Karpas-422 (cell line): ENCODE measurements around the gene ITPRIP. TPM values are rescaled to one million over a fixed set of nuclear protein-coding genes. Genes with fewer than 3 reads are reported as not detected.

Experiments
- DNase-seq: peaks from one replicate; pipeline ENCODE4 v3.0.0-alpha.2; 2015
- H2AFZ ChIP-seq: fragments of 200-600 bp; sonication (generic); 2 replicates; pipeline ENCODE4 v1.6.1; 2014; ENCODE audit warnings: antibody characterized with exemption, low read length, mixed read lengths
- H3K27ac ChIP-seq: fragments of 200-600 bp; sonication (generic); 2 replicates; pipeline ENCODE4 v1.5.1; 2014; ENCODE audit warnings: mild to moderate bottlenecking, low read length, moderate library complexity
- H3K27me3 ChIP-seq: fragments of 200-600 bp; sonication (generic); 2 replicates; pipeline ENCODE4 v1.6.1; 2014; ENCODE audit warnings: low read length, mixed read lengths
- H3K36me3 ChIP-seq: fragments of 200-600 bp; sonication (generic); 2 replicates; pipeline ENCODE4 v1.6.1; 2014; ENCODE audit warnings: low read length, mixed read lengths; ENCODE audit not compliant: insufficient read depth
- H3K4me1 ChIP-seq: fragments of 200-600 bp; sonication (generic); 2 replicates; pipeline ENCODE4 v1.6.1; 2014; ENCODE audit warnings: mild to moderate bottlenecking, low read length, mixed read lengths
- H3K4me2 ChIP-seq: fragments of 200-600 bp; sonication (generic); 2 replicates; pipeline ENCODE4 v1.6.1; 2014; ENCODE audit warnings: low read length, low read depth, mild to moderate bottlenecking; ENCODE audit not compliant: poor library complexity, severe bottlenecking
- H3K4me3 ChIP-seq: fragments of 200-600 bp; sonication (generic); 2 replicates; pipeline ENCODE4 v1.5.1; 2014; ENCODE audit warnings: mild to moderate bottlenecking, antibody characterized with exemption, low read length, mixed read lengths
- H3K79me2 ChIP-seq: fragments of 200-600 bp; sonication (generic); 2 replicates; pipeline ENCODE4 v1.6.1; 2014; ENCODE audit warnings: mild to moderate bottlenecking, low read length, mixed read lengths
- H3K9ac ChIP-seq: fragments of 200-600 bp; sonication (generic); 2 replicates; pipeline ENCODE4 v1.6.0; 2014; ENCODE audit warnings: low read length
- H3K9me2 ChIP-seq: fragments of 200-600 bp; sonication (generic), shearing (Covaris generic); replicated peaks from 2 replicates; pipeline ENCODE4 v1.6.0; 2014; ENCODE audit warnings: mild to moderate bottlenecking, low read length, moderate library complexity; ENCODE audit not compliant: insufficient read depth
- H3K9me3 ChIP-seq: fragments of 300-700, 200-600 bp; sonication (generic); 2 replicates; pipeline ENCODE4 v1.6.1; 2014; ENCODE audit warnings: low read length, mixed read lengths
- H4K20me1 ChIP-seq: fragments of 200-600 bp; sonication (generic); 2 replicates; pipeline ENCODE4 v1.6.1; 2014; ENCODE audit warnings: mild to moderate bottlenecking, antibody characterized with exemption, low read length, low read depth; ENCODE audit not compliant: insufficient read depth
- total RNA-seq: library from RNA; depleted of rRNA; stranded (reverse); fragments of >200 nt; shearing (Covaris generic); gene quantifications from 2 replicates; pipeline ENCODE4 v1.2.3, GENCODE V29; 2014; ENCODE audit warnings: low replicate concordance

ITPRIP gene
- total RNA-seq, 1 experiment from 2014 or later = 4.5 TPM

- H3K4me2 ChIP-seq = no peak overlapping the region
These were observed 29.6 kb upstream of the ITPRIP start for GRCh38 chr10:104367904-104368303.

GRCh38 chr10:104359811-104360210, 21.5 kb upstream of the ITPRIP start:
- no peaks in the 10 kb centered on the region for H3K9me3 ChIP-seq
- no peaks in the 10 kb centered on the region for H3K4me1 ChIP-seq
- no peak overlapping the region for H3K9ac ChIP-seq
- no peaks in the 10 kb centered on the region for H3K36me3 ChIP-seq
- no peaks in the 10 kb centered on the region for H4K20me1 ChIP-seq
- H3K4me3 ChIP-seq = no peak overlapping the region
- H3K27me3 ChIP-seq = no peaks in the 10 kb centered on the region
- no peak overlapping the region for H2AFZ ChIP-seq
- no peak overlapping the region for H3K27ac ChIP-seq
- no peak for DNase-seq
- H3K4me2 ChIP-seq = no peak overlapping the region
- H3K79me2 ChIP-seq = no peaks in the 10 kb centered on the region
- H3K9me2 ChIP-seq = no peaks in the 10 kb centered on the region

More at GRCh38 chr10:104367904-104368303, 29.6 kb upstream of the ITPRIP start:
- Histone ChIP-seq H3K9me2 (no peaks in the 10 kb centered on the region), H3K27me3 (no peaks in the 10 kb centered on the region), H3K4me3 (no peak overlapping the region), H4K20me1 (no peaks in the 10 kb centered on the region), H3K9me3 (no peaks in the 10 kb centered on the region), H3K9ac (no peak overlapping the region), H3K79me2 (no peaks in the 10 kb centered on the region), H3K36me3 (no peaks in the 10 kb centered on the region), H2AFZ (no peak overlapping the region), H3K27ac (no peak overlapping the region), H3K4me1 (no peaks in the 10 kb centered on the region)
- no peak for DNase-seq

- H3K9me3 ChIP-seq = no peaks in the 10 kb centered on the region
- H3K9me2 ChIP-seq = no peaks in the 10 kb centered on the region
- no peaks in the 10 kb centered on the region for H3K27me3 ChIP-seq
- peak within 1 kb of the TSS; percentile 63 for H3K4me2 ChIP-seq
- H2AFZ ChIP-seq = peak within 1 kb of the TSS; percentile 61; the same call in 1 of the 2 replicates
- no peak within 1 kb of the TSS for H3K4me3 ChIP-seq
- no peaks in the 10 kb centered on the region for H4K20me1 ChIP-seq
- H3K4me1 ChIP-seq = peaks cover 26% of the 10 kb centered on the region
- H3K9ac ChIP-seq = no peak within 1 kb of the TSS
- no peaks in the 10 kb centered on the region for H3K36me3 ChIP-seq
- H3K27ac ChIP-seq = no peak within 1 kb of the TSS
- DNase-seq = peak; percentile 46
- H3K79me2 ChIP-seq = no peaks in the 10 kb centered on the region
These were observed 15.2 kb upstream of the ITPRIP start, which contains the start of gene CFAP58 for GRCh38 chr10:104353325-104354048. CFAP58 (plus strand) TSS chr10:104353833; CDS start chr10:104353898, 65 bp downstream.

GRCh38 chr10:104351919-104352318, 13.7 kb upstream of the ITPRIP start:
- Histone ChIP-seq H3K27ac (no peak overlapping the region), H3K4me1 (peaks cover 42% of the 10 kb centered on the region), H3K27me3 (no peaks in the 10 kb centered on the region), H3K4me3 (peak overlapping the region; percentile 44), H3K9me2 (no peaks in the 10 kb centered on the region), H3K36me3 (no peaks in the 10 kb centered on the region), H3K79me2 (no peaks in the 10 kb centered on the region), H3K9me3 (no peaks in the 10 kb centered on the region), H3K9ac (peak overlapping the region; percentile 43), H3K4me2 (peak overlapping the region; percentile 63), H4K20me1 (no peaks in the 10 kb centered on the region), H2AFZ (peak overlapping the region; percentile 61; the same call in 1 of the 2 replicates)
- no peak for DNase-seq

GRCh38 chr10:104351061-104351702, 12.9 kb upstream of the ITPRIP start:
- Histone ChIP-seq H3K4me1 (peaks cover 44% of the 10 kb centered on the region), H3K36me3 (no peaks in the 10 kb centered on the region), H3K4me2 (peak overlapping the region; percentile 63), H3K9me2 (no peaks in the 10 kb centered on the region), H3K9ac (no peak overlapping the region), H4K20me1 (no peaks in the 10 kb centered on the region), H3K4me3 (no peak overlapping the region), H3K9me3 (no peaks in the 10 kb centered on the region), H3K79me2 (no peaks in the 10 kb centered on the region), H3K27ac (no peak overlapping the region), H3K27me3 (no peaks in the 10 kb centered on the region), H2AFZ (no peak overlapping the region)
- peak; percentile 36 for DNase-seq

- peak; percentile 88 for DNase-seq
These were observed 11.9 kb upstream of the ITPRIP start for GRCh38 chr10:104350127-104350635.

GRCh38 chr10:104349623-104350126, 11.4 kb upstream of the ITPRIP start:
- Histone ChIP-seq H3K9ac (peak overlapping the region; percentile 35), H4K20me1 (no peaks in the 10 kb centered on the region), H3K27me3 (no peaks in the 10 kb centered on the region), H3K4me3 (peak overlapping the region; percentile 37), H3K36me3 (no peaks in the 10 kb centered on the region), H3K9me2 (no peaks in the 10 kb centered on the region), H3K9me3 (no peaks in the 10 kb centered on the region), H3K27ac (peak overlapping the region; percentile 84; the same call in 1 of the 2 replicates), H3K4me1 (peaks cover 44% of the 10 kb centered on the region), H3K79me2 (no peaks in the 10 kb centered on the region), H3K4me2 (peak overlapping the region; percentile 62), H2AFZ (peak overlapping the region; percentile 3; the same call in 1 of the 2 replicates)
- peak; percentile 80 for DNase-seq

More at GRCh38 chr10:104350127-104350635, 11.9 kb upstream of the ITPRIP start:
- Histone ChIP-seq H3K36me3 (no peaks in the 10 kb centered on the region), H3K27me3 (no peaks in the 10 kb centered on the region), H3K9me2 (no peaks in the 10 kb centered on the region), H3K27ac (peak overlapping the region; percentile 84; the same call in 1 of the 2 replicates), H3K4me2 (peak overlapping the region; percentile 62), H3K79me2 (no peaks in the 10 kb centered on the region), H3K9ac (peak overlapping the region; percentile 22), H3K4me3 (peak overlapping the region; percentile 37; the same call in 1 of the 2 replicates), H3K9me3 (no peaks in the 10 kb centered on the region), H2AFZ (no peak overlapping the region; the same call in 1 of the 2 replicates), H4K20me1 (no peaks in the 10 kb centered on the region), H3K4me1 (peaks cover 44% of the 10 kb centered on the region)

GRCh38 chr10:104348601-104349000, 10.3 kb upstream of the ITPRIP start:
- H3K9me2 ChIP-seq = no peaks in the 10 kb centered on the region
- no peak overlapping the region; the same call in 1 of the 2 replicates for H3K9ac ChIP-seq
- DNase-seq = no peak
- H3K79me2 ChIP-seq = no peaks in the 10 kb centered on the region
- H3K36me3 ChIP-seq = no peaks in the 10 kb centered on the region
- peaks cover 44% of the 10 kb centered on the region for H3K4me1 ChIP-seq
- peak overlapping the region; percentile 70 for H3K4me2 ChIP-seq
- peak overlapping the region; percentile 84 for H3K27ac ChIP-seq
- H3K27me3 ChIP-seq = no peaks in the 10 kb centered on the region
- H3K9me3 ChIP-seq = no peaks in the 10 kb centered on the region
- H4K20me1 ChIP-seq = no peaks in the 10 kb centered on the region
- H2AFZ ChIP-seq = no peak overlapping the region
- H3K4me3 ChIP-seq = peak overlapping the region; percentile 47; the same call in 1 of the 2 replicates
